ENCODE data around the gene PCNX2.

- TF ChIP-seq POLR2A (IDR thresholded peaks at IDR 0.05; ENCODE audit: low read length) (no peak), GATA1 (IDR thresholded peaks at IDR 0.05; ENCODE audit: low read depth, low read length) (no peak)
These were observed 313.1 kb downstream of the PCNX2 start for GRCh38 chr1:232982238-232982944.
